HepG2 (cell line): ENCODE data around the gene UPK1B. TPM values are rescaled to one million over a fixed set of nuclear protein-coding genes. Genes with fewer than 3 reads are reported as not detected.

Experiments used
- ARNT ChIP-seq: fragments of 450-650 bp; IDR thresholded peaks from 2 replicates; pipeline ENCODE4 v1.6.1; 2017
- BORCS8-MEF2B ChIP-seq: sonication (generic); formaldehyde crosslinking; IDR thresholded peaks from 2 replicates; pipeline ENCODE4 v1.8.0; 2022; ENCODE audit warnings: mild to moderate bottlenecking, missing genetic modification reagents
- BRCA1 ChIP-seq: sonication (generic); formaldehyde crosslinking; IDR thresholded peaks from 2 replicates; pipeline ENCODE4 v1.4.0; 2020; ENCODE audit warnings: missing genetic modification reagents
- CHD4 ChIP-seq: fragments of 200-600 bp; sonication (generic); IDR thresholded peaks from 2 replicates; pipeline ENCODE4 v1.7.0; 2017; ENCODE audit warnings: mild to moderate bottlenecking, low read length, borderline replicate concordance
- FOXA3 ChIP-seq: IDR thresholded peaks from 2 replicates; pipeline ENCODE4 v1.6.1; 2016; ENCODE audit warnings: missing genetic modification reagents, missing compliant biosample characterization
- HNF4A ChIP-seq: sonication (generic); formaldehyde crosslinking; IDR thresholded peaks from 2 replicates; pipeline ENCODE4 v1.4.0; 2020; ENCODE audit warnings: missing genetic modification reagents
- MEIS2 ChIP-seq: sonication (generic); formaldehyde crosslinking; IDR thresholded peaks from 2 replicates; pipeline ENCODE4 v1.9.0; 2021; ENCODE audit warnings: mild to moderate bottlenecking, missing genetic modification reagents
- NFE2 ChIP-seq: sonication (generic); formaldehyde crosslinking; IDR thresholded peaks from 2 replicates; pipeline ENCODE4 v1.4.0; 2020; ENCODE audit warnings: missing genetic modification reagents
- NFE2L1 ChIP-seq: sonication (generic); formaldehyde crosslinking; IDR thresholded peaks from 2 replicates; pipeline ENCODE4 v1.4.0; 2020; ENCODE audit warnings: missing genetic modification reagents, mild to moderate bottlenecking, borderline replicate concordance
- NR2F2 ChIP-seq: IDR thresholded peaks from 2 replicates; pipeline ENCODE4 v1.6.1; 2012; ENCODE audit warnings: low read depth, inconsistent platforms, borderline replicate concordance
- PCBP1 ChIP-seq: fragments of 200-400 bp; formaldehyde crosslinking; IDR thresholded peaks from 2 replicates; pipeline ENCODE4 v1.6.1; 2017; ENCODE audit warnings: mild to moderate bottlenecking, low read depth, low read length, borderline replicate concordance
- POLR2AphosphoS5 ChIP-seq: IDR thresholded peaks from 2 replicates; pipeline ENCODE4 v1.6.1; 2012; ENCODE audit warnings: low read depth, low read length
- TAF1 ChIP-seq: sonication (generic); formaldehyde crosslinking; IDR thresholded peaks from 2 replicates; pipeline ENCODE4 v1.4.0; 2020; ENCODE audit warnings: missing genetic modification reagents
- TEAD2 ChIP-seq: sonication (generic); formaldehyde crosslinking; IDR thresholded peaks from 2 replicates; pipeline ENCODE4 v1.9.0; 2021; ENCODE audit warnings: missing genetic modification reagents
- XBP1 ChIP-seq: sonication (generic); formaldehyde crosslinking; IDR thresholded peaks from 2 replicates; pipeline ENCODE4 v1.5.0; 2020; ENCODE audit warnings: missing genetic modification reagents
- ZFP36 ChIP-seq: fragments of 150-350 bp; IDR thresholded peaks from 2 replicates; pipeline ENCODE4 v1.6.1; 2018; ENCODE audit warnings: borderline replicate concordance, low read length, low read depth; ENCODE audit not compliant: partially characterized antibody
- ZNF136 ChIP-seq: sonication (generic); formaldehyde crosslinking; IDR thresholded peaks from 2 replicates; pipeline ENCODE4 v1.8.1; 2022; ENCODE audit warnings: low read depth, mild to moderate bottlenecking, moderate library complexity, missing genetic modification reagents
- ZNF75D ChIP-seq: sonication (generic); formaldehyde crosslinking; IDR thresholded peaks from 2 replicates; pipeline ENCODE4 v1.8.1; 2023; ENCODE audit warnings: missing genetic modification reagents, mild to moderate bottlenecking, borderline replicate concordance
- ZSCAN31 ChIP-seq: sonication (generic); formaldehyde crosslinking; IDR thresholded peaks from 2 replicates; pipeline ENCODE4 v1.5.0; 2020; ENCODE audit warnings: low read depth, mild to moderate bottlenecking, missing genetic modification reagents
- polyA plus RNA-seq, 8 experiments: library from polyadenylated mRNA; depleted of rRNA in 3 of 8; stranded (reverse) in 7 of 8; unstranded in 1 of 8; fragments of >200 nt; fragmentation: Illumina TruSeq in 4 of 8; extraction: Trizol in 4 of 8; gene quantifications; 2 replicates each; pipeline versions ENCODE4 v1.2.1 to v1.2.3, GENCODE V29; 2011 to 2016; ENCODE audit warnings: low read depth in 4 of 8, missing spikeins in 1 of 8, mixed read lengths in 1 of 8; ENCODE audit not compliant: insufficient read depth in 1 of 8
- total RNA-seq, 5 experiments: library from RNA; depleted of rRNA; stranded (reverse); fragments of >200 nt; fragmentation: Illumina TruSeq; extraction: Trizol; gene quantifications; 2 replicates each; pipeline ENCODE4 v1.2.3, GENCODE V29; 2016; ENCODE audit warnings: low read depth in 1 of 5
- TF ChIP-seq, protein P1 (sequence below): sonication (generic); formaldehyde crosslinking; IDR thresholded peaks from 2 replicates; pipeline ENCODE4 v1.8.0; 2022; ENCODE audit warnings: mild to moderate bottlenecking, missing genetic modification reagents, borderline replicate concordance
- TF ChIP-seq, protein P2 (sequence below): IDR thresholded peaks from 2 replicates; pipeline ENCODE4 v1.6.1; 2016; ENCODE audit warnings: mild to moderate bottlenecking
- TF ChIP-seq, protein P3 (sequence below): sonication (generic); formaldehyde crosslinking; IDR thresholded peaks from 2 replicates; pipeline ENCODE4 v1.9.0; 2021; ENCODE audit warnings: missing genetic modification reagents, borderline replicate concordance
- TF ChIP-seq, protein P4 (sequence below): sonication (generic); formaldehyde crosslinking; IDR thresholded peaks from 2 replicates; pipeline ENCODE4 v1.8.1; 2023; ENCODE audit warnings: missing genetic modification reagents, mild to moderate bottlenecking, borderline replicate concordance

Gene UPK1B
- total and polyA plus RNA-seq, 2 of the 13 experiments (the other 11 are each of a cell fraction or from before 2014, with no cell fraction given) = not detected

DNA sequence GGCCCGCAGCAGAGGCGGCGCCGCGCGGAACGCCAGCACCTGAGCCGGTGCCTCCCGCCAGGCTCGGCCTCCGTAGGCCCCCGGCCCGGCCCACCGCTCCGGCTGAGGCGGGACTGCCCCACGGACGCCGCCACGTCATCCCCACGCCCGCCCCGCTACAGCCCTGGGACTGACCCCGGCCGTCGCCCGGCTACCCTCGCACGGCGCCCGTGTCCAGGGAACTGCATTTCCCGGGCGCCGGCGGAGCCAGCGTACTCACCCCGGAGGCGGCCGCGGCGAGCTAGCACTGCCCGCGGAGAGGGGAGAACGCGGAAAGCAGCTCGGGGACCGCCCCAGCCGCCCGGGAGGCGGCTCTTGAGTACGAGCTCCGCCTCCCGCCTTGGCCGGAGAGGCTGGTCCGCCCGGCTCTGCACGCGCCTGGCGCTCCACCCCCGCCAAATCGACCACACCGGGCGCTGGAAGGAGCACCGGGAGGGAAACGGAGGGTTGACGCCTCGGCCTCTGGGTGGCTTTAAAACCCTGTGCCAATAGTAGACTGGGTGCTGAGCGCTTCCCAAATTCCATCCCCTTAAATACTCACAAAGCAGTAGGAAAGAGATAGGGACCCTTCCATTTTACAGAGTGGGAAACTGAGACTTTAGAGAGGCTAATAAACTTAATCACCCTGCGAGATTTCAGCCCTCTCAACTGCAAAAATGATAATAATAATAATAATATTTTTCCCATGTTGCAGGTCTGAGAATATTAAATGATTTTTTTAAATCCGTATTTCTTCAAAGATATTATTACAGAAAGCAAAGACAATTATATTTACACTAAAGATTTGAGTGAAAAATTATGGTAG lies 67.4 kb downstream of the UPK1B start, which contains the start of gene B4GALT4 (continued):
- TF ChIP-seq ZFP36 = no peak
- peak; percentile 60; the same call in 1 of the 2 replicates for TF ChIP-seq MEIS2
- TF ChIP-seq, protein P1, sequence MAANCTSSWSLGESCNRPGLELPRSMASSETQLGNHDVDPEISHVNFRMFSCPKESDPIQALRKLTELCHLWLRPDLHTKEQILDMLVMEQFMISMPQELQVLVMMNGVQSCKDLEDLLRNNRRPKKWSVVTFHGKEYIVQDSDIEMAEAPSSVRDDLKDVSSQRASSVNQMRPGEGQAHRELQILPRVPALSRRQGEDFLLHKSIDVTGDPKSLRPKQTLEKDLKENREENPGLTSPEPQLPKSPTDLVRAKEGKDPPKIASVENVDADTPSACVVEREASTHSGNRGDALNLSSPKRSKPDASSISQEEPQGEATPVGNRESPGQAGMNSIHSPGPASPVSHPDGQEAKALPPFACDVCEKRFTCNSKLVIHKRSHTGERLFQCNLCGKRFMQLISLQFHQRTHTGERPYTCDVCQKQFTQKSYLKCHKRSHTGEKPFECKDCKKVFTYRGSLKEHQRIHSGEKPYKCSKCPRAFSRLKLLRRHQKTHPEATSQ (CRISPR knock-in tag) = no peak
- TF ChIP-seq BORCS8-MEF2B (CRISPR knock-in tag) = peak; percentile 50; the same call in 1 of the 2 replicates
- TF ChIP-seq ZNF75D = 0 out of 2 replicates have a peak, but pooled peaks have one; percentile 50
- TF ChIP-seq POLR2AphosphoS5 = peak; percentile 66
- TF ChIP-seq ARNT = no peak
- no peak for TF ChIP-seq BRCA1 (CRISPR knock-in tag)
- 0 out of 2 replicates have a peak, but pooled peaks have one; percentile 1 for TF ChIP-seq HNF4A
- 0 out of 2 replicates have a peak, but pooled peaks have one; percentile 1 for TF ChIP-seq NR2F2
- TF ChIP-seq TAF1 (CRISPR knock-in tag) = peak; percentile 83
- TF ChIP-seq, protein P2, sequence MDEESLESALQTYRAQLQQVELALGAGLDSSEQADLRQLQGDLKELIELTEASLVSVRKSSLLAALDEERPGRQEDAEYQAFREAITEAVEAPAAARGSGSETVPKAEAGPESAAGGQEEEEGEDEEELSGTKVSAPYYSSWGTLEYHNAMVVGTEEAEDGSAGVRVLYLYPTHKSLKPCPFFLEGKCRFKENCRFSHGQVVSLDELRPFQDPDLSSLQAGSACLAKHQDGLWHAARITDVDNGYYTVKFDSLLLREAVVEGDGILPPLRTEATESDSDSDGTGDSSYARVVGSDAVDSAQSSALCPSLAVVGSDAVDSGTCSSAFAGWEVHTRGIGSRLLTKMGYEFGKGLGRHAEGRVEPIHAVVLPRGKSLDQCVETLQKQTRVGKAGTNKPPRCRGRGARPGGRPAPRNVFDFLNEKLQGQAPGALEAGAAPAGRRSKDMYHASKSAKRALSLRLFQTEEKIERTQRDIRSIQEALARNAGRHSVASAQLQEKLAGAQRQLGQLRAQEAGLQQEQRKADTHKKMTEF (CRISPR knock-in tag) = peak; percentile 61; the same call in 1 of the 2 replicates
- TF ChIP-seq, protein P3, sequence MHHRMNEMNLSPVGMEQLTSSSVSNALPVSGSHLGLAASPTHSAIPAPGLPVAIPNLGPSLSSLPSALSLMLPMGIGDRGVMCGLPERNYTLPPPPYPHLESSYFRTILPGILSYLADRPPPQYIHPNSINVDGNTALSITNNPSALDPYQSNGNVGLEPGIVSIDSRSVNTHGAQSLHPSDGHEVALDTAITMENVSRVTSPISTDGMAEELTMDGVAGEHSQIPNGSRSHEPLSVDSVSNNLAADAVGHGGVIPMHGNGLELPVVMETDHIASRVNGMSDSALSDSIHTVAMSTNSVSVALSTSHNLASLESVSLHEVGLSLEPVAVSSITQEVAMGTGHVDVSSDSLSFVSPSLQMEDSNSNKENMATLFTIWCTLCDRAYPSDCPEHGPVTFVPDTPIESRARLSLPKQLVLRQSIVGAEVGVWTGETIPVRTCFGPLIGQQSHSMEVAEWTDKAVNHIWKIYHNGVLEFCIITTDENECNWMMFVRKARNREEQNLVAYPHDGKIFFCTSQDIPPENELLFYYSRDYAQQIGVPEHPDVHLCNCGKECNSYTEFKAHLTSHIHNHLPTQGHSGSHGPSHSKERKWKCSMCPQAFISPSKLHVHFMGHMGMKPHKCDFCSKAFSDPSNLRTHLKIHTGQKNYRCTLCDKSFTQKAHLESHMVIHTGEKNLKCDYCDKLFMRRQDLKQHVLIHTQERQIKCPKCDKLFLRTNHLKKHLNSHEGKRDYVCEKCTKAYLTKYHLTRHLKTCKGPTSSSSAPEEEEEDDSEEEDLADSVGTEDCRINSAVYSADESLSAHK (CRISPR knock-in tag) = no peak
- TF ChIP-seq NFE2 = no peak
- no peak for TF ChIP-seq XBP1
- TF ChIP-seq ZNF136 (CRISPR knock-in tag) = peak; percentile 79; the same call in 1 of the 2 replicates
- 0 out of 2 replicates have a peak, but pooled peaks have one; percentile 45 for TF ChIP-seq CHD4
- no peak for TF ChIP-seq TEAD2 (CRISPR knock-in tag)
- TF ChIP-seq, protein P4, sequence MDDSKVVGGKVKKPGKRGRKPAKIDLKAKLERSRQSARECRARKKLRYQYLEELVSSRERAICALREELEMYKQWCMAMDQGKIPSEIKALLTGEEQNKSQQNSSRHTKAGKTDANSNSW (CRISPR knock-in tag) = peak; percentile 73; the same call in 1 of the 2 replicates
- no peak for TF ChIP-seq NFE2L1
- no peak for TF ChIP-seq FOXA3
- TF ChIP-seq PCBP1 = no peak
- TF ChIP-seq ZSCAN31 (CRISPR knock-in tag) = peak; percentile 70; the same call in 1 of the 2 replicates
